ENCODE measurements around the gene FBXW2. TPM values are rescaled to one million over a fixed set of nuclear protein-coding genes. Genes with fewer than 3 reads are reported as not detected.

Gene FBXW2
- total RNA-seq, 1 donor, result 36.9 TPM

DNA sequence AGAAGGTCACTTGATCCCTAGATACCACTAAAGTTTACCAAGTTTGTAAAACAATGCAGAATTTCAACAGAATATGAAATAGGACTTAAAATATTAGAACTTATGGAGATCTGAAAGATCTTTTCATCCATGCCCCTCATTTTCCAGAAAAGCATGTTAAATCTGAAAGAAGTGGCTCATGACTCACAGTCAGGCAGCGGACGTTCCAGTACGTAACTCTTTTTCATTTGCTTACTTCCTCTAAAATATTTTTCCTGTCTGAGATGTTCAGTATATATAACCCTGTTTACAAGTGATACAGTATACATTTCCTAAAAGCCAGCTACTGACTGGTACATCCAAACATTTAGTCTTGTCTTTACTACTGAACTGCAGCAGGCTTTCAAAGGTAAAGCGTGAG is 22.3 kb downstream of the FBXW2 start:
- H3K4me2 ChIP-seq (ENCODE audit: insufficient read depth, low read length), result no peak overlapping the region
- no peaks in the 10 kb centered on the region for H3K9me3 ChIP-seq (ENCODE audit: low read depth, low read length)
- H3K4me3 ChIP-seq (ENCODE audit: insufficient read depth, low read length), result no peak overlapping the region
- no peak overlapping the region for H3K27ac ChIP-seq (ENCODE audit: low read depth, low read length)
- no peak overlapping the region for H2AFZ ChIP-seq (ENCODE audit: low read length)
- no peaks in the 10 kb centered on the region for H3K4me1 ChIP-seq (ENCODE audit: insufficient read depth, low read length)
- peaks cover 3% of the 10 kb centered on the region for H4K20me1 ChIP-seq (ENCODE audit: insufficient read depth, low read length)
- H3K27me3 ChIP-seq (ENCODE audit: insufficient read depth, low read length), result no peaks in the 10 kb centered on the region
- H3K36me3 ChIP-seq (ENCODE audit: insufficient read depth, low read length), result peaks cover 67% of the 10 kb centered on the region
- TF ChIP-seq, protein P1, sequence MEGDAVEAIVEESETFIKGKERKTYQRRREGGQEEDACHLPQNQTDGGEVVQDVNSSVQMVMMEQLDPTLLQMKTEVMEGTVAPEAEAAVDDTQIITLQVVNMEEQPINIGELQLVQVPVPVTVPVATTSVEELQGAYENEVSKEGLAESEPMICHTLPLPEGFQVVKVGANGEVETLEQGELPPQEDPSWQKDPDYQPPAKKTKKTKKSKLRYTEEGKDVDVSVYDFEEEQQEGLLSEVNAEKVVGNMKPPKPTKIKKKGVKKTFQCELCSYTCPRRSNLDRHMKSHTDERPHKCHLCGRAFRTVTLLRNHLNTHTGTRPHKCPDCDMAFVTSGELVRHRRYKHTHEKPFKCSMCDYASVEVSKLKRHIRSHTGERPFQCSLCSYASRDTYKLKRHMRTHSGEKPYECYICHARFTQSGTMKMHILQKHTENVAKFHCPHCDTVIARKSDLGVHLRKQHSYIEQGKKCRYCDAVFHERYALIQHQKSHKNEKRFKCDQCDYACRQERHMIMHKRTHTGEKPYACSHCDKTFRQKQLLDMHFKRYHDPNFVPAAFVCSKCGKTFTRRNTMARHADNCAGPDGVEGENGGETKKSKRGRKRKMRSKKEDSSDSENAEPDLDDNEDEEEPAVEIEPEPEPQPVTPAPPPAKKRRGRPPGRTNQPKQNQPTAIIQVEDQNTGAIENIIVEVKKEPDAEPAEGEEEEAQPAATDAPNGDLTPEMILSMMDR (IDR thresholded peaks at IDR 0.05; ENCODE audit: extremely low read depth, low read depth, low read length), result no peak
- DNase-seq (ENCODE audit: insufficient read length, low spot score, missing footprints), result no peak
- peaks cover 2% of the 10 kb centered on the region for H3K79me2 ChIP-seq (ENCODE audit: insufficient read depth, low read length)

- DNase-seq (ENCODE audit: insufficient read length, low spot score, missing footprints), result no peak
- no peak overlapping the region for H2AFZ ChIP-seq (ENCODE audit: low read length)
- H3K36me3 ChIP-seq (ENCODE audit: insufficient read depth, low read length), result peaks cover 65% of the 10 kb centered on the region
- H3K79me2 ChIP-seq (ENCODE audit: insufficient read depth, low read length), result no peaks in the 10 kb centered on the region
- H3K4me2 ChIP-seq (ENCODE audit: insufficient read depth, low read length), result no peak overlapping the region
- H3K9me3 ChIP-seq (ENCODE audit: low read depth, low read length), result no peaks in the 10 kb centered on the region
- no peaks in the 10 kb centered on the region for H4K20me1 ChIP-seq (ENCODE audit: insufficient read depth, low read length)
- no peaks in the 10 kb centered on the region for H3K27me3 ChIP-seq (ENCODE audit: insufficient read depth, low read length)
- H3K4me1 ChIP-seq (ENCODE audit: insufficient read depth, low read length), result no peaks in the 10 kb centered on the region
- TF ChIP-seq, protein P1 (IDR thresholded peaks at IDR 0.05; ENCODE audit: extremely low read depth, low read depth, low read length), result no peak
- no peak overlapping the region for H3K27ac ChIP-seq (ENCODE audit: low read depth, low read length)
- no peak overlapping the region for H3K4me3 ChIP-seq (ENCODE audit: insufficient read depth, low read length)
Measured at GRCh38 chr9:120768886-120769285, 24.3 kb downstream of the FBXW2 start.

GRCh38 chr9:120768247-120768646 is 25.0 kb downstream of the FBXW2 start:
- TF ChIP-seq, protein P1 (IDR thresholded peaks at IDR 0.05; ENCODE audit: extremely low read depth, low read depth, low read length), result no peak
- Histone ChIP-seq H3K4me1 (ENCODE audit: insufficient read depth, low read length) (no peaks in the 10 kb centered on the region), H3K27me3 (ENCODE audit: insufficient read depth, low read length) (no peaks in the 10 kb centered on the region), H3K4me2 (ENCODE audit: insufficient read depth, low read length) (no peak overlapping the region), H3K27ac (ENCODE audit: low read depth, low read length) (no peak overlapping the region), H3K4me3 (ENCODE audit: insufficient read depth, low read length) (no peak overlapping the region), H3K36me3 (ENCODE audit: insufficient read depth, low read length) (peaks cover 61% of the 10 kb centered on the region), H3K79me2 (ENCODE audit: insufficient read depth, low read length) (no peaks in the 10 kb centered on the region), H4K20me1 (ENCODE audit: insufficient read depth, low read length) (no peaks in the 10 kb centered on the region), H3K9me3 (ENCODE audit: low read depth, low read length) (no peaks in the 10 kb centered on the region), H2AFZ (ENCODE audit: low read length) (no peak overlapping the region)
- DNase-seq (ENCODE audit: insufficient read length, low spot score, missing footprints), result no peak

DNA sequence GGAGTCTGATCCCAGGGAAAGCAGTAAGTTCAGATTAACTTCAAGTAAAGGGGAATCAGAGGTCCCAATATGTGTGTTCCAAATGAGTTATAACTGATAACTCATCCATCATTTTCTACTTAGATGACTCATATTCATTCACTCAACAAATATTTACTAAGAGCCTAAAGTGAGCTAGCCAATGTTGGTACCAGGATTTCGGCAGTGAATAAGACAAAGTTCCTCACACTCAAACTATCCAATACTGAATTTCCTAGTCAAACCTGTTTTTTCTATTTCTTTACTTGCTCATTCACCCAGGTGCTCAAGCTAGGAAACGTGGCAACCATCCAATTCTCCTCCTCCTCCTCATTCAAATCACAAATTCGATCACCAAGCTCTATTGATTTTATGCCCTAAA is 25.8 kb downstream of the FBXW2 start:
- no peaks in the 10 kb centered on the region for H3K9me3 ChIP-seq (ENCODE audit: low read depth, low read length)
- H3K27ac ChIP-seq (ENCODE audit: low read depth, low read length), result no peak overlapping the region
- H3K4me3 ChIP-seq (ENCODE audit: insufficient read depth, low read length), result no peak overlapping the region
- TF ChIP-seq, protein P1 (IDR thresholded peaks at IDR 0.05; ENCODE audit: extremely low read depth, low read depth, low read length), result no peak
- H3K27me3 ChIP-seq (ENCODE audit: insufficient read depth, low read length), result no peaks in the 10 kb centered on the region
- no peak overlapping the region for H2AFZ ChIP-seq (ENCODE audit: low read length)
- no peaks in the 10 kb centered on the region for H3K79me2 ChIP-seq (ENCODE audit: insufficient read depth, low read length)
- H3K4me1 ChIP-seq (ENCODE audit: insufficient read depth, low read length), result no peaks in the 10 kb centered on the region
- no peaks in the 10 kb centered on the region for H4K20me1 ChIP-seq (ENCODE audit: insufficient read depth, low read length)
- no peak overlapping the region for H3K4me2 ChIP-seq (ENCODE audit: insufficient read depth, low read length)
- DNase-seq (ENCODE audit: insufficient read length, low spot score, missing footprints), result no peak
- peaks cover 61% of the 10 kb centered on the region for H3K36me3 ChIP-seq (ENCODE audit: insufficient read depth, low read length)
